Measurements from ENCODE around the gene KHNYN. TPM values are rescaled to one million over a fixed set of nuclear protein-coding genes. Genes with fewer than 3 reads are reported as not detected.

The KHNYN gene
- 18.3 TPM for polyA plus RNA-seq (2013, experiment 1 of 2)
- polyA plus RNA-seq (2013, experiment 2 of 2) = 18.2 TPM

DNA sequence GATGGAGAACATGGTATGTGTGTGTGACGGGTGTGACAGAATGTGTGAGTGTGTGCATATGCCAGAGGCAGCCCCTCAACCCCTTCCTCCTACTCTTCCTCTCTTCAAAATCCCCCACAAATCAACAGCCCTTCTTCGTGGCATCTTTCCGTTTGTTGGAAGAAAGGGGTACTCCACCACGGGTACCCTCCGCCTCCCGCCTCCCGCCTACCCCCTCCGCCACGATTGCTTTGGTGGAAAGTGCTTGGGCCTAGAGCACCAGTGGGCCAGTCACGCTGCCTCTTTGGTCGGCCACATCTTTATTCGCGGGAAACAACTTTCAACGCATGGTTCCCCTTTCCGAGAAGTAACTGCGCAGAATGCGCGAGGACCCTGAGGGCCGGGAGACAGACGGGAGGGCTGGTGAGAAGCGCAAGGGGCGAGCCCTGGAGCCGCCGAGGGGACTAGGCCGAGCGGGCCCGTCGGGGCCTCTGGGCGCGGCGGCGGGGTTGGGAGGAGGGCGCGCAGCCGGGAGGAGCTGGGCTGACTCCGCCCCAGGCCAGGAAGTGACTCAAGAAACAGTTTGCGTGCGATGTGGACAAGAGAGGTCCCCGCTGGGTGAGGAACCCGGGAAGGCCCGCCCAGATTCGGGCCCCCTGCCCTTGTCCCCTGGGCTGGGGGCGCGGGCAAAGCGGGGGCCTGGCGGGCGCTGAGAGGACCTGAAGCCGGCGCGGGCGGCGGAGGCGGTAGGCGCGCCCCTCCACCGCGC is at the start of gene KHNYN, which contains the start of gene CBLN3:
KHNYN (plus strand) TSS at position 560 of the 748 bp plus-strand sequence. CDS start 777 bp downstream, outside the sequence.
CBLN3 (minus strand) TSS at position 274 of the 748 bp plus-strand sequence. CDS start 614 bp downstream, outside the sequence.
- H2BK12ac ChIP-seq (ENCODE audit: low read length) = peak within 1 kb of the TSS; percentile 67
- WGBS, 2 donors (ENCODE audit: extremely low coverage in 2 of 2, insufficient read length in 2 of 2, insufficient replicate concordance in 1 of 2) = no CpG with 5 or more reads among the region's 57 CpGs
- peaks cover 9% of the 10 kb centered on the region in 2 donors for H3K4me1 ChIP-seq (ENCODE audit: control insufficient read depth in 2 of 2, insufficient read depth in 1 of 2, low read depth in 1 of 2, low read length in 2 of 2)
- H4K8ac ChIP-seq (ENCODE audit: low read depth, low read length) = no peak within 1 kb of the TSS
- H2AK5ac ChIP-seq (ENCODE audit: low read depth, low read length) = peak within 1 kb of the TSS; percentile 64
- peak within 1 kb of the TSS; percentile 17 for H3K14ac ChIP-seq (ENCODE audit: low read length)
- peak within 1 kb of the TSS; percentile 19 for H2BK5ac ChIP-seq (ENCODE audit: low read length)
- H3K4me3 ChIP-seq (ENCODE audit: low read length in 2 of 2) = peak within 1 kb of the TSS; percentile 71 to 74
- no peak within 1 kb of the TSS for H3K27ac ChIP-seq (replicated peaks; ENCODE audit: low read length)
- H3K27me3 ChIP-seq (ENCODE audit: control insufficient read depth in 3 of 3, insufficient read depth in 3 of 3, low read depth in 1 of 3, low read length in 3 of 3) = peaks cover 0 to 23% (median 3%) of the 10 kb centered on the region in 3 experiments
- peaks cover 11% of the 10 kb centered on the region for H3K79me1 ChIP-seq (ENCODE audit: low read depth, low read length)
- H3K9me3 ChIP-seq (replicated peaks in 1 of 2; ENCODE audit: control insufficient read depth in 2 of 2, insufficient read depth in 1 of 2, low read depth in 1 of 2, low read length in 2 of 2) = no peaks in the 10 kb centered on the region
- H2BK120ac ChIP-seq (ENCODE audit: low read depth, low read length) = no peak within 1 kb of the TSS
- peak; percentile 72 for DNase-seq (ENCODE audit: low spot score)
- H4K91ac ChIP-seq (ENCODE audit: low read depth, low read length, poor library complexity) = peak within 1 kb of the TSS; percentile 12
- peaks cover 11 to 29% of the 10 kb centered on the region in 2 donors for H3K36me3 ChIP-seq (replicated peaks in 1 of 2; ENCODE audit: control insufficient read depth in 2 of 2, insufficient read depth in 2 of 2, low read length in 2 of 2)
- peak within 1 kb of the TSS; percentile 74 for H3K4me2 ChIP-seq (ENCODE audit: insufficient read depth, low read length, poor library complexity, severe bottlenecking)
- H3K18ac ChIP-seq (ENCODE audit: low read length) = peak within 1 kb of the TSS; percentile 90
- H2BK15ac ChIP-seq (ENCODE audit: low read length) = peak within 1 kb of the TSS; percentile 17
- H3K23ac ChIP-seq (ENCODE audit: low read depth, low read length, poor library complexity) = peak within 1 kb of the TSS; percentile 60
- peak within 1 kb of the TSS; percentile 80 for H2AFZ ChIP-seq (ENCODE audit: low read length)
- H3K4ac ChIP-seq (ENCODE audit: low read length) = peak within 1 kb of the TSS; percentile 60
- peak within 1 kb of the TSS; percentile 84 for H3K9ac ChIP-seq (ENCODE audit: low read depth, low read length, poor library complexity)

DNA sequence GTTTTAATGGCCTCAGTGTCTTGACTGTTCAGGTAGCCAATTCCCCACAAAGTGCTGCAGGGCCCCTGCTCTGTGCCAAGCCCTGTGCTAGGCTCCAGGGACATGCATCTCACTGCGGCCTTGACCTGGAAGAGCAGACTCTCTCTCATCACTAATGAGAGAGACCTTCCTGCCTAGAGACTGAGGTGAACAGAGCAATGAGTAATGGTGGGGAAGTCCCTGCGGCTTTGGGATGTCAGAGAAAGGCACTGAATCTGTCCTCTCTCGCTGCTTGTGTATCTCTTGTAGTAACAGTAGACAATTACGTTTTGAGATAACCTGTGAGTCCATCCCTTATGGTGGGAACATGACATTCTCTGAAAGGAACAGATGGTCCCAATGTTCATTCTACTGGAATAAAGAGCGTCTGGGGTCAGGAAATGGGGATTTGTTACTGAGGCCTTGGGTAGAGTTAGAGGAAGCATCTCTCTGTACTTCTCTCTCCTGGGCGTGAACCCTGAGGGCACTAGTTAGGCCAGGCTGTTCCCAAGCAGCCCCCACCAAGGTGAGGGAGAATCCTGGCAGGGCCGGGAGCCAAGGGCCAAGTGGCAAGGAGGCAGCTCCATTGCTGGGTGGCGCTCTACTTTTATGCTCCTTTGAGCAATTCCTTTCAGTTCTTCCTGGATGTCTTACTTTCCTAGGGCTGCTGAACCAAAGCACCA is 48.2 kb upstream of the KHNYN start:
- Histone ChIP-seq H3K4ac (ENCODE audit: low read length) (no peak overlapping the region), H3K23ac (ENCODE audit: low read depth, low read length, poor library complexity) (no peak overlapping the region), H2BK12ac (ENCODE audit: low read length) (no peak overlapping the region), H3K27ac (replicated peaks; ENCODE audit: low read length) (no peak overlapping the region), H2AFZ (ENCODE audit: low read length) (no peak overlapping the region), H3K4me3 (ENCODE audit: low read length in 2 of 2) (no peak overlapping the region), H2BK15ac (ENCODE audit: low read length) (no peak overlapping the region), H2AK5ac (ENCODE audit: low read depth, low read length) (no peak overlapping the region), H3K27me3 (ENCODE audit: control insufficient read depth in 3 of 3, insufficient read depth in 3 of 3, low read depth in 1 of 3, low read length in 3 of 3) (peaks cover 0 to 34% (median 0%) of the 10 kb centered on the region in 3 experiments), H4K91ac (ENCODE audit: low read depth, low read length, poor library complexity) (no peak overlapping the region), H2BK120ac (ENCODE audit: low read depth, low read length) (no peak overlapping the region), H3K9me3 (replicated peaks in 1 of 2; ENCODE audit: control insufficient read depth in 2 of 2, insufficient read depth in 1 of 2, low read depth in 1 of 2, low read length in 2 of 2) (peaks cover 0 to 1% of the 10 kb centered on the region in 2 donors), H3K79me1 (ENCODE audit: low read depth, low read length) (peaks cover 3% of the 10 kb centered on the region), H3K36me3 (replicated peaks in 1 of 2; ENCODE audit: control insufficient read depth in 2 of 2, insufficient read depth in 2 of 2, low read length in 2 of 2) (peaks cover 5 to 14% of the 10 kb centered on the region in 2 donors), H2BK5ac (ENCODE audit: low read length) (no peak overlapping the region), H3K9ac (ENCODE audit: low read depth, low read length, poor library complexity) (no peak overlapping the region), H4K8ac (ENCODE audit: low read depth, low read length) (no peak overlapping the region), H3K4me2 (ENCODE audit: insufficient read depth, low read length, poor library complexity, severe bottlenecking) (no peak overlapping the region), H3K18ac (ENCODE audit: low read length) (no peak overlapping the region), H3K14ac (ENCODE audit: low read length) (no peak overlapping the region), H3K4me1 (ENCODE audit: control insufficient read depth in 2 of 2, insufficient read depth in 1 of 2, low read depth in 1 of 2, low read length in 2 of 2) (peaks cover 3 to 18% of the 10 kb centered on the region in 2 donors)
- no CpG with 5 or more reads among the region's 8 CpGs for WGBS, 2 donors (ENCODE audit: extremely low coverage in 2 of 2, insufficient read length in 2 of 2, insufficient replicate concordance in 1 of 2)
- DNase-seq (ENCODE audit: low spot score) = no peak

DNA sequence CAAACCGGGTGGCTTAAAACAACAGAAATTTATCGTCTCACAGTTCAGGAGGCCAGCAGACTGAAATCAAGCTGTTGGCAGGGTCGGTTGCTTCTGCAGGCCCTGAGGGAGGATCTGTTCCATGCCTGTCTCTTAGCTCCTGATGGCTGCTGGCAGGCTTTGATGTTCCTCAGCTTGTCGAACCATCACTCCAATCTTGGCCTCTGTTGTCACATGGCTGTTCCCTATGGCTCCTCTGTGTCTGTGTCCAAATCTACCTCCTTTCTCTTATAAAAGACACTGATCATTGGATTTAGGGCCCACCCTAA is 47.7 kb upstream of the KHNYN start:
- Histone ChIP-seq H3K4me3 (ENCODE audit: low read length in 2 of 2) (no peak overlapping the region), H3K9ac (ENCODE audit: low read depth, low read length, poor library complexity) (no peak overlapping the region), H3K4me1 (ENCODE audit: control insufficient read depth in 2 of 2, insufficient read depth in 1 of 2, low read depth in 1 of 2, low read length in 2 of 2) (peaks cover 3 to 15% of the 10 kb centered on the region in 2 donors), H3K4me2 (ENCODE audit: insufficient read depth, low read length, poor library complexity, severe bottlenecking) (no peak overlapping the region), H2AFZ (ENCODE audit: low read length) (no peak overlapping the region), H3K18ac (ENCODE audit: low read length) (no peak overlapping the region), H2AK5ac (ENCODE audit: low read depth, low read length) (no peak overlapping the region), H4K91ac (ENCODE audit: low read depth, low read length, poor library complexity) (no peak overlapping the region), H3K27me3 (ENCODE audit: control insufficient read depth in 3 of 3, insufficient read depth in 3 of 3, low read depth in 1 of 3, low read length in 3 of 3) (peaks cover 0 to 37% (median 0%) of the 10 kb centered on the region in 3 experiments), H3K9me3 (replicated peaks in 1 of 2; ENCODE audit: control insufficient read depth in 2 of 2, insufficient read depth in 1 of 2, low read depth in 1 of 2, low read length in 2 of 2) (peaks cover 0 to 1% of the 10 kb centered on the region in 2 donors), H2BK120ac (ENCODE audit: low read depth, low read length) (no peak overlapping the region), H2BK12ac (ENCODE audit: low read length) (no peak overlapping the region), H3K36me3 (replicated peaks in 1 of 2; ENCODE audit: control insufficient read depth in 2 of 2, insufficient read depth in 2 of 2, low read length in 2 of 2) (peaks cover 5 to 9% of the 10 kb centered on the region in 2 donors), H4K8ac (ENCODE audit: low read depth, low read length) (no peak overlapping the region), H2BK5ac (ENCODE audit: low read length) (no peak overlapping the region), H3K4ac (ENCODE audit: low read length) (no peak overlapping the region), H3K23ac (ENCODE audit: low read depth, low read length, poor library complexity) (no peak overlapping the region), H2BK15ac (ENCODE audit: low read length) (no peak overlapping the region), H3K27ac (replicated peaks; ENCODE audit: low read length) (no peak overlapping the region), H3K14ac (ENCODE audit: low read length) (no peak overlapping the region), H3K79me1 (ENCODE audit: low read depth, low read length) (peaks cover 3% of the 10 kb centered on the region)
- no CpG with 5 or more reads among the region's 4 CpGs for WGBS, 2 donors (ENCODE audit: extremely low coverage in 2 of 2, insufficient read length in 2 of 2, insufficient replicate concordance in 1 of 2)
- DNase-seq (ENCODE audit: low spot score) = no peak

DNA sequence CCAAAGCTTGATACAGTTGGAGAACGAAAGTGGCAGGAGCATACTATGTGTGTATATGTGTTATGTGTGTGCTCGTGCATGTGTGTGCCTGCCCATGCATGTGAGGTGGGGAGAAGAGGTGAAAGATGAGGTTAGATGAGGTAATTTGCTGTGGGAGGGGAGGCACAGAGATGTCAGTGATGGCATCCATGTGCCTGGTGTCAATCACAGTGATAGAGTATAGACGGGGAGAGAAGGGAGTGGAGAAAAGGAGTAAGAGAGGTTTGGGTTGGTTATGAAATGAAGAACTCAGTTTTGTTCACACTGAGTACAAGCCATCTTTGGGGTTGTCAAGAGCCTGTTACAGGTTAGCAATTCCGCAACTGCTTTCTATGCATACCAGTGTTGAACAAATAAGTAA is 45.6 kb upstream of the KHNYN start:
- Histone ChIP-seq H3K27me3 (ENCODE audit: control insufficient read depth in 3 of 3, insufficient read depth in 3 of 3, low read depth in 1 of 3, low read length in 3 of 3) (peaks cover 0 to 42% (median 0%) of the 10 kb centered on the region in 3 experiments), H3K36me3 (replicated peaks in 1 of 2; ENCODE audit: control insufficient read depth in 2 of 2, insufficient read depth in 2 of 2, low read length in 2 of 2) (no peaks in the 10 kb centered on the region), H3K9me3 (replicated peaks in 1 of 2; ENCODE audit: control insufficient read depth in 2 of 2, insufficient read depth in 1 of 2, low read depth in 1 of 2, low read length in 2 of 2) (no peaks in the 10 kb centered on the region), H3K4ac (ENCODE audit: low read length) (no peak overlapping the region), H4K91ac (ENCODE audit: low read depth, low read length, poor library complexity) (no peak overlapping the region), H3K9ac (ENCODE audit: low read depth, low read length, poor library complexity) (no peak overlapping the region), H3K27ac (replicated peaks; ENCODE audit: low read length) (no peak overlapping the region), H3K18ac (ENCODE audit: low read length) (no peak overlapping the region), H2AK5ac (ENCODE audit: low read depth, low read length) (no peak overlapping the region), H3K4me2 (ENCODE audit: insufficient read depth, low read length, poor library complexity, severe bottlenecking) (no peak overlapping the region), H3K4me1 (ENCODE audit: control insufficient read depth in 2 of 2, insufficient read depth in 1 of 2, low read depth in 1 of 2, low read length in 2 of 2) (peaks cover 3 to 12% of the 10 kb centered on the region in 2 donors), H2BK15ac (ENCODE audit: low read length) (no peak overlapping the region), H4K8ac (ENCODE audit: low read depth, low read length) (no peak overlapping the region), H3K79me1 (ENCODE audit: low read depth, low read length) (no peaks in the 10 kb centered on the region), H2BK5ac (ENCODE audit: low read length) (no peak overlapping the region), H3K4me3 (ENCODE audit: low read length in 2 of 2) (no peak overlapping the region), H3K14ac (ENCODE audit: low read length) (no peak overlapping the region), H2BK12ac (ENCODE audit: low read length) (no peak overlapping the region), H2BK120ac (ENCODE audit: low read depth, low read length) (no peak overlapping the region), H2AFZ (ENCODE audit: low read length) (no peak overlapping the region), H3K23ac (ENCODE audit: low read depth, low read length, poor library complexity) (no peak overlapping the region)
- WGBS, 2 donors (ENCODE audit: extremely low coverage in 2 of 2, insufficient read length in 2 of 2, insufficient replicate concordance in 1 of 2) = 100% methylated on average over 1 of the region's 4 CpGs; no CpG with 5 or more reads in 1 of the 2 donors
- DNase-seq (ENCODE audit: low spot score) = no peak
